ENCODE results near the gene OPTC. TPM values are rescaled to one million over a fixed set of nuclear protein-coding genes. Genes with fewer than 3 reads are reported as not detected.

Gene OPTC
- total RNA-seq, 1 donor from 2014 or later, result not detected

DNA sequence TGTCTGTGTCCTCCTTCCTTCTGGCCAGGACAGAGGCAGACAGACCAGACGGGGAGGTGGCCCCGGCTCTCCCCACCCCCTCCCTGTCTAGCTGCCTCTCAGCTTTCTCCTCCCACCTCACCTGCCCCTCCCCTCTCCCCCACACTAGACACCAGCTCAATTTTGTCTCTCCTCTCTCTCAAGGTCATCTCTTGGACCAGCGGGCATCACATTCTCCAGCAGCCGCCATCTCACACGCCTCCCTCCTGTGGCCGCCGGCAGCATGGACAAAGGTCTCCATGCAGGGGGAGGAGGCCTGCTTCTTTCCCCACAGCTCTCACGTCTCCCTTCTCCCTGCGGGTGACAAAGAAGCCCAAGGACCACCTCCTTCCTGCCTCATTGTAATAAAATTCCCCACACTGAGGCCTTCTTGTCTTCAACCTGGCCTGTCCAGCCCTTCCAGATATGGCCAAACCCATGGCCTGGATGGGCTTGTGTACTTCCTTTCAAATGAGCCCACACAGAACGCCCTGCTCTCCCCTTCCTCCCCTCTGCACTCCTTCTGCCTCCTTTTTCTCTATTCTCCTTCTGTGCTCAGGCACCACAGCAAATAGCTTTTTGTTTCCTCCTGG lies 14.6 kb downstream of the OPTC start:
- no peaks in the 10 kb centered on the region for H3K9me3 Mint-ChIP-seq
- DNase-seq (ENCODE audit: extremely low spot score, unreplicated experiment), result no peak
- H3K36me3 Mint-ChIP-seq, result no peaks in the 10 kb centered on the region
- TF ChIP-seq, protein P1, sequence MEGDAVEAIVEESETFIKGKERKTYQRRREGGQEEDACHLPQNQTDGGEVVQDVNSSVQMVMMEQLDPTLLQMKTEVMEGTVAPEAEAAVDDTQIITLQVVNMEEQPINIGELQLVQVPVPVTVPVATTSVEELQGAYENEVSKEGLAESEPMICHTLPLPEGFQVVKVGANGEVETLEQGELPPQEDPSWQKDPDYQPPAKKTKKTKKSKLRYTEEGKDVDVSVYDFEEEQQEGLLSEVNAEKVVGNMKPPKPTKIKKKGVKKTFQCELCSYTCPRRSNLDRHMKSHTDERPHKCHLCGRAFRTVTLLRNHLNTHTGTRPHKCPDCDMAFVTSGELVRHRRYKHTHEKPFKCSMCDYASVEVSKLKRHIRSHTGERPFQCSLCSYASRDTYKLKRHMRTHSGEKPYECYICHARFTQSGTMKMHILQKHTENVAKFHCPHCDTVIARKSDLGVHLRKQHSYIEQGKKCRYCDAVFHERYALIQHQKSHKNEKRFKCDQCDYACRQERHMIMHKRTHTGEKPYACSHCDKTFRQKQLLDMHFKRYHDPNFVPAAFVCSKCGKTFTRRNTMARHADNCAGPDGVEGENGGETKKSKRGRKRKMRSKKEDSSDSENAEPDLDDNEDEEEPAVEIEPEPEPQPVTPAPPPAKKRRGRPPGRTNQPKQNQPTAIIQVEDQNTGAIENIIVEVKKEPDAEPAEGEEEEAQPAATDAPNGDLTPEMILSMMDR (conservative IDR thresholded peaks at IDR 0.05), result peak; percentile 55
- H3K4me3 Mint-ChIP-seq, result peak overlapping the region; percentile 24
- peaks cover 8% of the 10 kb centered on the region for H3K27me3 Mint-ChIP-seq
- H3K27ac Mint-ChIP-seq, result peak overlapping the region; percentile 15
- peaks cover 74% of the 10 kb centered on the region for H3K4me1 Mint-ChIP-seq (ENCODE audit: unreplicated experiment)

DNA sequence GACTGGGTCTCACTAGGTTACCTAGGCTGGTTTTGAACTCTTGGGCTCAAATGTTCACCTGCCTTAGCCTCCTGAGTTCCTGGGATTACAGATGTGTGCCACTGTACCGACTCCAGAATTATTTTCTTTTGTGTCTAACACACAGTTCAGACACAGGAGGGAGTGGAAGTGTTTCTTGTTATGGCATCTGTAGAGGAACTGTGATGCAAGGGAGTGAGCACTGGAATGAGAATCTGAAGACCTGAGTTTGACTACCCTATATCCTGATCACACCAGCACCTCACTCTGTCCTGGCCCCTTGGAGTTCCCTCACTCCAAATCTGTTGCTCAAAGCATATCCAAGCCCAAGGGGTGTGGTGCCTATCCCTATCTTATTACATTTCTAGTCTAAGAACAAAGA lies 15.2 kb downstream of the OPTC start:
- no peak for DNase-seq (ENCODE audit: extremely low spot score, unreplicated experiment)
- peak overlapping the region; percentile 44 for H3K4me3 Mint-ChIP-seq
- H3K36me3 Mint-ChIP-seq, result no peaks in the 10 kb centered on the region
- peaks cover 80% of the 10 kb centered on the region for H3K4me1 Mint-ChIP-seq (ENCODE audit: unreplicated experiment)
- no peaks in the 10 kb centered on the region for H3K9me3 Mint-ChIP-seq
- TF ChIP-seq, protein P1 (conservative IDR thresholded peaks at IDR 0.05), result no peak
- H3K27me3 Mint-ChIP-seq, result peaks cover 5% of the 10 kb centered on the region
- peak overlapping the region; percentile 15 for H3K27ac Mint-ChIP-seq

DNA sequence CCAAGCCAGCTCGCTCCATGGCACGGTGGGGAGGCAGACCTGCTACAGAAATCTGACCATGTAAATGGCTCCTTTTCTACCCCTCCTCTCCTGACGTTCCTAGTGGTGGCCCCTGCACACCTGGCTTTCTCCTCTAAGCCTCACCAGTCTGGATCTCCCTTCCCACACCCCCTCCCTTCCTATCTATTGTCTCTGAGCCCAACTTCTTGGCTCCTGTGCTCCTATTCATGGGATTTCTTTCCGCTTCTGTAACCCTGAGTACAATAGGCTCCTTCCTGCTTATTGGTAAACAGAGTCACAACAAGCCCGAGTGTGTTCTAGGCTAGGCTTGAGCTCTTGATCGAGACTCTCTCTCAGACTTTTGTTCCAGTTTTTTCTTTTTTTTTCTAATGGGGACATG lies 17.6 kb downstream of the OPTC start:
- Mint-ChIP-seq H3K4me1 (ENCODE audit: unreplicated experiment) (peaks cover 84% of the 10 kb centered on the region), H3K9me3 (no peaks in the 10 kb centered on the region), H3K36me3 (no peaks in the 10 kb centered on the region), H3K4me3 (no peak overlapping the region), H3K27ac (peak overlapping the region; percentile 98), H3K27me3 (no peaks in the 10 kb centered on the region)
- no peak for DNase-seq (ENCODE audit: extremely low spot score, unreplicated experiment)
- TF ChIP-seq, protein P1 (conservative IDR thresholded peaks at IDR 0.05), result no peak

DNA sequence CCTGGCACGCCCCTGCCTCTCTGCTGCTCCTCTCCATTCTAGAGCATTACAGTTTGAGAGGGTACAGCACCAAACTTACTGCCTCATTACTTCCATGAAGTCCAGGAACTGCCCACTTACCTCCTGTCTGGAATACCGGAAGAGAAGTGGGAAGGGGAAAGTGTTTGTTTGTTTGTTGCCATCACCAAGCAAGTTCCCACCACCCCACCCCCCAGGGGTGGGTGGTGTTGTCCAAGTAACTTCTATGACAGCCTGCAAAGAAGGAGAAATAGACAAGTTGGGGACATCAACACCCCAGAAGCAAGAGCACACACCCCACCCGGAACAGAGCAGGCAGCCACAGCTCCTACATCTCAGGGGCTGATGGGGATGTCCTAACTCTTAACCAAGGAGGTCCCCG lies 18.0 kb downstream of the OPTC start:
- Mint-ChIP-seq H3K27me3 (no peaks in the 10 kb centered on the region), H3K9me3 (no peaks in the 10 kb centered on the region), H3K27ac (peak overlapping the region; percentile 98), H3K4me1 (ENCODE audit: unreplicated experiment) (peaks cover 84% of the 10 kb centered on the region), H3K36me3 (no peaks in the 10 kb centered on the region), H3K4me3 (no peak overlapping the region)
- DNase-seq (ENCODE audit: extremely low spot score, unreplicated experiment), result no peak
- TF ChIP-seq, protein P1 (conservative IDR thresholded peaks at IDR 0.05), result no peak

DNA sequence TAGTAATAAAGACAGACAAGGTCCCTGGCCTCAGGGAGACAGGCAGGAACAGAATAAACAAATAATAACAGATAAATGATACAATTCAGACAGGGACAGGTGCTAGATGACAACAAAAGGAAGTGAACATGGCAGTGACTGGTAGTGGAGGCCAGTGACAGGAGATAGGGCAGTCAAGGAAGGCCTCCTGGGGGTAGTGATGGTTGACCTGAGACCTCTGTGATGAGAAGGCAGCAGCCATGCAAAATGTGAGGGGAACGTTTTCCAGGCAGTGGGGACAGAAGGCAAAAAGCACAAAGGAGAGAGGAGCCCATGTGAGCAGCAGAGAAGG lies 18.5 kb downstream of the OPTC start:
- no peaks in the 10 kb centered on the region for H3K27me3 Mint-ChIP-seq
- TF ChIP-seq, protein P1 (conservative IDR thresholded peaks at IDR 0.05), result no peak
- H3K4me3 Mint-ChIP-seq, result peak overlapping the region; percentile 74
- H3K4me1 Mint-ChIP-seq (ENCODE audit: unreplicated experiment), result peaks cover 84% of the 10 kb centered on the region
- no peaks in the 10 kb centered on the region for H3K9me3 Mint-ChIP-seq
- no peak for DNase-seq (ENCODE audit: extremely low spot score, unreplicated experiment)
- no peaks in the 10 kb centered on the region for H3K36me3 Mint-ChIP-seq
- peak overlapping the region; percentile 98 for H3K27ac Mint-ChIP-seq
